ENCODE results near the gene BUB1. TPM values are rescaled to one million over a fixed set of nuclear protein-coding genes. Genes with fewer than 3 reads are reported as not detected.
A peak's percentile ranks its signal among the peaks of the same experiment; 100 is the strongest.

The BUB1 gene
- total and polyA plus RNA-seq, 2 of the 8 experiments (the other 6 are each of a cell fraction or from before 2014, with no cell fraction given) = 48.4 to 113 TPM

- Histone ChIP-seq H2BK5ac (ENCODE audit: low read depth, low read length) (no peak overlapping the region), H3K27ac (ENCODE audit: low read depth, low read length) (no peak overlapping the region), H3K9ac (replicated peaks in 1 of 4; ENCODE audit: extremely low read depth in 1 of 4, low read depth in 3 of 4, low read length in 3 of 4) (no peak overlapping the region), H3K27me3 (replicated peaks in 1 of 4; ENCODE audit: control insufficient read depth in 3 of 4, extremely low read depth in 1 of 4, insufficient read depth in 3 of 4, low read length in 3 of 4) (no peaks in the 10 kb centered on the region), H2BK12ac (ENCODE audit: low read depth, low read length) (no peak overlapping the region), H2BK15ac (ENCODE audit: low read length) (no peak overlapping the region), H3K4me1 (replicated peaks in 1 of 4; ENCODE audit: control insufficient read depth in 3 of 4, insufficient read depth in 4 of 4, low read length in 3 of 4) (no peaks in the 10 kb centered on the region), H4K20me1 (replicated peaks in 1 of 2; ENCODE audit: control insufficient read depth in 1 of 2, insufficient read depth in 2 of 2, low read length in 2 of 2) (no peaks in the 10 kb centered on the region), H2AFZ (ENCODE audit: low read length) (no peak overlapping the region), H3K4me2 (ENCODE audit: insufficient read depth in 1 of 2, low read depth in 2 of 2, low read length in 2 of 2) (no peak overlapping the region), H3K9me3 (ENCODE audit: insufficient read depth in 2 of 2, low read depth in 1 of 2, low read length in 1 of 2) (no peaks in the 10 kb centered on the region), H4K8ac (ENCODE audit: extremely low read depth, insufficient read depth, low read length) (no peak overlapping the region), H2BK20ac (ENCODE audit: low read length) (no peak overlapping the region), H4K91ac (replicated peaks; ENCODE audit: insufficient read length, low read length) (no peak overlapping the region), H4K5ac (ENCODE audit: insufficient read length, low read depth, low read length) (peak overlapping the region; percentile 76), H3K56ac (replicated peaks; ENCODE audit: insufficient read length, low read depth, low read length) (no peak overlapping the region), H3K79me1 (ENCODE audit: low read depth, low read length) (no peaks in the 10 kb centered on the region), H3K18ac (ENCODE audit: extremely low read depth, low read length) (no peak overlapping the region), H3K23ac (ENCODE audit: insufficient read length) (no peak overlapping the region), H3K23me2 (ENCODE audit: low read depth, low read length) (no peaks in the 10 kb centered on the region), H2AK5ac (ENCODE audit: low read depth, low read length) (no peak overlapping the region), H2BK120ac (replicated peaks; ENCODE audit: low read depth, low read length) (no peak overlapping the region), H3K4me3 (ENCODE audit: extremely low read depth in 1 of 4, insufficient read depth in 2 of 4, low read depth in 3 of 4, low read length in 4 of 4) (no peak overlapping the region), H3K79me2 (ENCODE audit: control insufficient read depth in 1 of 2, insufficient read depth in 2 of 2, low read length in 2 of 2) (no peaks in the 10 kb centered on the region), H3K36me3 (ENCODE audit: control insufficient read depth in 2 of 4, insufficient read depth in 4 of 4, low read length in 3 of 4) (no peaks in the 10 kb centered on the region), H3K14ac (ENCODE audit: insufficient read length) (no peak overlapping the region), H3K4ac (replicated peaks; ENCODE audit: insufficient read length, low read depth, low read length) (no peak overlapping the region)
- POLR2A ChIA-PET (ENCODE audit: partially characterized antibody) = interaction anchor here (1.0 to 1.2 kb wide), 3 partner anchors 12 to 24 kb away, joined by 3 read pairs; no protein-coding TSS in a partner anchor
- CTCF ChIA-PET (ENCODE audit: partially characterized antibody) = interaction anchor here (1.4 kb wide), 1 partner anchor 10 kb away, joined by 4 read pairs; no protein-coding TSS in a partner anchor
- WGBS, 2 experiments (ENCODE audit: extremely low coverage in 1 of 2, insufficient coverage in 1 of 2, insufficient read length in 1 of 2, insufficient replicate concordance in 2 of 2, low coverage in 1 of 2, low lambda C conversion rate in 2 of 2, missing lambda C conversion rate in 1 of 2) = 43% methylated on average over 2 of the region's 2 CpGs; no CpG with 5 or more reads in 1 of the 2 experiments
- no peak for DNase-seq (ENCODE audit: low read depth in 1 of 2, low spot score in 2 of 2)
- FAIRE-seq = no peak
- TF ChIP-seq E2F6 (IDR thresholded peaks at IDR 0.05) (no peak), EGR1 (IDR thresholded peaks at IDR 0.05; ENCODE audit: borderline replicate concordance, low read depth, low read length) (no peak)
Observed at GRCh38 chr2:110702514-110703380, 24.9 kb upstream of the BUB1 start.
